Sigmoid colon (tissue), 4 donors: ENCODE data around the gene ZNF462.

Experiments
- CTCF ChIP-seq, 4 experiments: fragments of 450-650 bp in 3 of 4; fragments of 200-600 bp in 1 of 4; IDR thresholded peaks; one replicate each; pipeline ENCODE4 v1.5.1; 2016 to 2019; ENCODE audit warnings: antibody characterized with exemption in 4 of 4, mild to moderate bottlenecking in 3 of 4, moderate library complexity in 2 of 4
- EP300 ChIP-seq, 4 donors: sonication (generic); formaldehyde crosslinking; IDR thresholded peaks; one replicate each; pipeline ENCODE4 v1.6.1; 2017; ENCODE audit warnings: antibody characterized with exemption in 4 of 4
- POLR2AphosphoS5 ChIP-seq, 4 donors: sonication (generic); formaldehyde crosslinking; IDR thresholded peaks; one replicate each; pipeline ENCODE4 v1.6.1; 2017; ENCODE audit warnings: antibody characterized with exemption in 4 of 4

- TF ChIP-seq POLR2AphosphoS5 (IDR thresholded peaks at IDR 0.05): no peak
- TF ChIP-seq CTCF (IDR thresholded peaks at IDR 0.05): no peak
- TF ChIP-seq EP300 (IDR thresholded peaks at IDR 0.05): no peak
Measured at GRCh38 chr9:106983346-106983745, 120.4 kb downstream of the ZNF462 start.
